Left colon (tissue), 2 donors: ENCODE measurements around the gene HERC2. TPM values are rescaled to one million over a fixed set of nuclear protein-coding genes. Genes with fewer than 3 reads are reported as not detected.
"Not testable (repeated sequence)": the region's sequence is repeated elsewhere in the genome, so short reads cannot be mapped to it uniquely, and the experiment has no call there.

Experiments used
- ATAC-seq: fragments of 200-7000 bp; cut with Tn5 transposase; one replicate; pipeline ENCODE4 v1.9.1; 2020; ENCODE audit warnings: mild to moderate bottlenecking, moderate library complexity
- DNase-seq, 2 donors: peaks; one replicate each; pipeline ENCODE4 v3.0.0-alpha.2; 2020
- intact Hi-C, 2 donors: fragments of 100-400 bp; cut with DNase I in 1 of 2; cut with micrococcal nuclease in 1 of 2; formaldehyde crosslinking; loops; one replicate each; pipeline versions ENCODE4 v1.11.2 to v1.14.0; 2022; cut with DNase I, micrococcal nuclease
- total RNA-seq, 2 donors: library from RNA; stranded (reverse); fragmentation: NEBNext Ultra II Directional; extraction: Animal tissue kit (Norgen Biotek cat#: 25700); gene quantifications; one replicate each; pipeline ENCODE4 v1.2.1, GENCODE V29; 2021
- donor health status: DM: no; HTN: no; CAD: no.
- donor health status: DM: yes; HTN: yes; CAD: no.

The HERC2 gene
- total RNA-seq, 2 donors from 2014 or later, result 68.9 to 73.1 TPM

- no peak for ATAC-seq
- intact Hi-C loops, result no loop called here
- no peak for DNase-seq
These were observed 35.9 kb downstream of the HERC2 start for GRCh38 chr15:28286031-28286430.

- ATAC-seq (no peak), DNase-seq (no peak)
- intact Hi-C loops, result no loop called here
These were observed 40.1 kb downstream of the HERC2 start for GRCh38 chr15:28281876-28282275.

- intact Hi-C loops, result no loop called here
- ATAC-seq (no peak), DNase-seq (no peak)
These were observed 47.3 kb downstream of the HERC2 start for GRCh38 chr15:28274635-28275034.

- intact Hi-C loops, result no loop called here
- no peak for ATAC-seq
- DNase-seq, result no peak
These were observed 47.9 kb downstream of the HERC2 start for GRCh38 chr15:28273873-28274610.

- DNase-seq, result no peak
- intact Hi-C loops, result no loop called here
- ATAC-seq, result no peak
These were observed 48.5 kb downstream of the HERC2 start for GRCh38 chr15:28273468-28273867.

- no peak for ATAC-seq
- no peak for DNase-seq
- intact Hi-C loops, result no loop called here
These were observed 49.4 kb downstream of the HERC2 start for GRCh38 chr15:28272587-28272986.

GRCh38 chr15:28271697-28272260, 50.2 kb downstream of the HERC2 start:
- ATAC-seq (no peak), DNase-seq (no peak)
- intact Hi-C loops, result no loop called here

- intact Hi-C loops, result no loop called here
- ATAC-seq, result no peak
These were observed 52.9 kb downstream of the HERC2 start for GRCh38 chr15:28269097-28269496.

GRCh38 chr15:28267727-28268126, 54.3 kb downstream of the HERC2 start:
- ATAC-seq (peak; percentile 54), DNase-seq (no peak)
- intact Hi-C loops, result no loop called here

More at GRCh38 chr15:28269097-28269496, 52.9 kb downstream of the HERC2 start:
- DNase-seq, result no peak

GRCh38 chr15:28265334-28266019, 56.5 kb downstream of the HERC2 start:
- DNase-seq (no peak), ATAC-seq (no peak)
- intact Hi-C loops, result no loop called here

- ATAC-seq, result no peak
- intact Hi-C loops, result no loop called here
- DNase-seq, result no peak
These were observed 57.8 kb downstream of the HERC2 start for GRCh38 chr15:28264166-28264565.

- intact Hi-C loops, result no loop called here
- DNase-seq, result no peak
- ATAC-seq, result no peak
These were observed 59.5 kb downstream of the HERC2 start for GRCh38 chr15:28262438-28262837.

- intact Hi-C loops, result no loop called here
- no peak for ATAC-seq
- DNase-seq, result no peak
These were observed 61.3 kb downstream of the HERC2 start for GRCh38 chr15:28260722-28261121.

- DNase-seq (no peak), ATAC-seq (no peak)
- intact Hi-C loops, result no loop called here
These were observed 61.7 kb downstream of the HERC2 start for GRCh38 chr15:28260317-28260716.

GRCh38 chr15:28255965-28256364, 66.0 kb downstream of the HERC2 start:
- intact Hi-C loops, result no loop called here
- DNase-seq (no peak), ATAC-seq (no peak)

- no peak for DNase-seq
- intact Hi-C loops, result no loop called here
- no peak for ATAC-seq
These were observed 69.1 kb downstream of the HERC2 start for GRCh38 chr15:28252831-28253230.

- intact Hi-C loops, result no loop called here
- no peak for ATAC-seq
- no peak for DNase-seq
These were observed 75.4 kb downstream of the HERC2 start for GRCh38 chr15:28246605-28247004.

GRCh38 chr15:28243901-28244300, 78.1 kb downstream of the HERC2 start:
- intact Hi-C loops, result no loop called here
- DNase-seq (no peak), ATAC-seq (no peak)

- ATAC-seq (no peak), DNase-seq (no peak)
- intact Hi-C loops, result no loop called here
These were observed 78.6 kb downstream of the HERC2 start for GRCh38 chr15:28243399-28243798.

- ATAC-seq, DNase-seq, intact Hi-C loops: not testable (repeated sequence)
These were observed 83.7 kb downstream of the HERC2 start for GRCh38 chr15:28238296-28238695.
